Stimulated activated CD4-positive, alpha-beta T cell treated with anti-CD3 and anti-CD28 coated beads, Interleukin-2, amount 100 ng/mL, for 48 hours (primary cell): Measurements from ENCODE around the gene FNBP1.

Source experiments
- DNase-seq, 2 donors: peaks; one replicate each; pipeline ENCODE4 v3.0.0-alpha.2; 2020

FNBP1 gene

GRCh38 chr9:129888293-129889121, 154.5 kb downstream of the FNBP1 start:
- DNase-seq: peak; percentile 82 to 85

- DNase-seq: peak; percentile 40 to 52
Observed at GRCh38 chr9:129887334-129888292, 155.4 kb downstream of the FNBP1 start.

DNA sequence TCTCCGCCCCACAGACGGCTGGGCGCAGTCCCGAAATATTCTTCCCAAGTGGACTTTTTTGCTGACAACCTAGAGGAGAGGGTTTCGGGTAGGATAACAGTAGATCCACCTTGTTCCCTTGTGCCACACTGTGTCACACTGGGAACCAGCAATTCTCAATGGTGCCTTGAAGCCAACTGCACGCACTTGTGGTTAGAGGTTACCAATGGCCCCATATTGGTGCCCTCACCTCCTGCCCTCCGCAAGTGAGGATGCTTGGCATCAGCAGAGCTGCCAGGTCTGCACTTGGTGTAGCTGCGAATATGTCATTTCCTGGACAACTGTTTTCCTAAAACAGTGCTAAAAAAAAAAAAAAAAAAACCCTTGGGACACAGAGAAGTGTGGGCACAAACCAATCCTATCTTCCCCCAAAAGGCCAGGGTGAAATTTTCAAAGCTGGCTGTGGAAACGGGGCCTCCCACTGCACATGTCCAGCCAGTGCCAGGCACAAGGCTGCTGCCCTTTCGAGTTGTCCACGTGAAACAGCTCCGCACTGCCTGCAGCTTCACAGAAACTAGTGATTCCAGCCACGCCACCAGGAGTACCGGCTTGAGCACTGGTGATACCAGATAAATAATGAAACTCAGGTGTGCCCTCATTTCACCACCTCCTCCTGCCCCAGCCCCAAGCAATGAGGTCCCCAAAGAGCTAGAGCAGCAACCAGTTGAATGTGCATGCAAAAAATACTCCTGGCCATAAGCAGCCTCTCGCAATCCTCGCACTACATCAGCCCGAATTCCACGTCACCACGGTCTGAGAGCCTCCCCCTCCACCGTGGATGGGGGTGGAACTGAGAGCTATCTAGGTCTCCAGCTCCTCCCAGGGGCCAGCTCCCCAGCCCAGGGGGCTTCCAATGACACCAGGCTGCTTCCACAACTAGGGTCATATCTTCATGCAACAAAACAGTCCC, 156.5 kb downstream of the FNBP1 start:
- peak; percentile 45 to 51 for DNase-seq

DNA sequence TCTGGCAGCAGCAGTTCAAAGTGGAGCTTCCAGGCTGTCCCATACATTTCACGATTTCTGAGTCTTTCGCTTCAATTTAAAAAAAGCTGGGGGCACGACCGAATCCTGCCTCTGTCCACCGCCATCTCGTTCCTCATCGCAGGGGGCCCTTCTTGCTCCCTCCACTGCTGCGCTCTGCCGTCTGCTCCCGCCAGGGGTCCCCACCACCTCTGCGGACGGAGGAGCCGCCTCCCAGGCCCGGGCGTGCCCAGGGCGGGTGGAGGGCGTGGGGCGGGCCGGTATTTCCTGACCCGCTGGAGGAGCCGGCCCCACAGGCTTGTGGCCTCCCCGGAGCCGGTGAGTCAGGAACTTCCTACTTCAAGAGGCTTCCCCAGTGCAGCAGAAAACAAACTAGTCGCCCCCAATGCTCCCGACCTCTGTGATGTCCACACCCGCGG, 157.3 kb downstream of the FNBP1 start:
- DNase-seq: peak; percentile 89 to 92

DNA sequence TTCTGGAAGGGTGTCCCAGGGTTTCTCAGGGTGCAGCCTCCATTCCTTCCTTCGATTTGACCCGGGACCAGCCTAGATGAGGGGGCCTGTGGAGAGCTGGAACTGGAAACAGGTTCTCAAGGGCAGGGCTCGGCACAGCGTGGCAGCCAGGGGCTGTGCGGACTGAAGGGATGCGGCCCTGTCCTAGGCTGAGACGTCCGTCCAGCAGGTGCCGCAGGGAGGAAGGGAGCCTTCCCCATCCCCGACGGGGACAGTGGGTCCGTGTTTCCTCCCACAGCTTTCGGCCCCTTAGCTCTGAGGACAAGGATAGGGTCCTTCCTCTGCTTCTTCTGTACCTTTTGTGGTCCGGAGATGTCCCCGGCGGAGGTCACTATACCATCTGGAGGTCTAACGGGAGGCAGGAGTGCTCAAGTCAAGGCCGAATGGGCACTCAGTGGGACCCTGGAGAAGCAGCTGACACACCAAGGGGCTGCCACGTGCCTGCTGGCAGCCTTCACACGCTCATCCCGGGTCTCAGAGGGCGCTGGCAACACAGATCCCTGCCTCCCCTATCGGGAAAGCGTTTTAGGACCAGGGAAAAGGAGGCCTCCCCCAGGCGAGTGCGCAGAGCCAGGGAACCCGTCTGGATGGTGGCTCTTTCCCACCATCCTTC, 157.8 kb downstream of the FNBP1 start:
- DNase-seq: no peak

- peak; percentile 92 to 94 for DNase-seq
Observed at GRCh38 chr9:129884220-129885017, 158.6 kb downstream of the FNBP1 start.

DNA sequence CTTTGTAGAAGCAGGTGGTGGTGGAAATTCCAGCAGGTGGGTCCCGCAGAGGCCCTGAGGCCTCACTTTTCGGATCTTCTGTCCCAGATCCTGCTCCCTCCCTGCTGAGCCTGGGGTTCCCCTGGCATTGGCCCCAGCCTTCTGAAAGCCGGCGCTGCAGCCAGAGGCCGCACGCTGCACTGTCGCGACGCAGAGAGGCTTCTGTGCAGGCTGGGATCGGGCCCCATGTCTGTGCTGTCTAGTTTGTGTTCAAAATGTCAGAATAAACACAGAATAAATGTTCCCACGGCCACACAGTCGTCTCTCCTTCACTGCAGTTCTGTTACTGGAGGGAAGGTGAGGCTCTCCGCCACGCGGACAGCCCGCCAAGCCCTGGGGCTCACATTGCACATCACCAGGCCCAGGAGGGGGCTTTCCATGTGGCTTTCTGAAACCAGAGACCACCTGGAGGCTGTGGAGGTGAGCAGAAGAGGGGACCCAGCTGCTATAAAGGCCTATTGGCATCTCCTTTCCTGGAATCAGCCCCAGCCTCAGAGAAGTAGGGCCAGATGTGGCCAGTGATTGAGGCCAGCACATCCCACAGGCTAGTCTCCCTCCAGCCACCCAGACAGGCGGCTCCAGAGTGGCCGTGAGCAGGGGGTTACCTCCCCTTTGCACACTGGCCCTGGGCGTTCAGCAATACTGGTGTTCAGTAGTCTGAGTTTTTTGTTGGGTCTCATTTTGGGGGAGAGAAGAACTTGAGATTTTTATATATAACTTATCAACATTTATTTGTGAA, 161.3 kb downstream of the FNBP1 start:
- DNase-seq: no peak

- no peak for DNase-seq
Observed at GRCh38 chr9:129880654-129881546, 162.1 kb downstream of the FNBP1 start.

DNA sequence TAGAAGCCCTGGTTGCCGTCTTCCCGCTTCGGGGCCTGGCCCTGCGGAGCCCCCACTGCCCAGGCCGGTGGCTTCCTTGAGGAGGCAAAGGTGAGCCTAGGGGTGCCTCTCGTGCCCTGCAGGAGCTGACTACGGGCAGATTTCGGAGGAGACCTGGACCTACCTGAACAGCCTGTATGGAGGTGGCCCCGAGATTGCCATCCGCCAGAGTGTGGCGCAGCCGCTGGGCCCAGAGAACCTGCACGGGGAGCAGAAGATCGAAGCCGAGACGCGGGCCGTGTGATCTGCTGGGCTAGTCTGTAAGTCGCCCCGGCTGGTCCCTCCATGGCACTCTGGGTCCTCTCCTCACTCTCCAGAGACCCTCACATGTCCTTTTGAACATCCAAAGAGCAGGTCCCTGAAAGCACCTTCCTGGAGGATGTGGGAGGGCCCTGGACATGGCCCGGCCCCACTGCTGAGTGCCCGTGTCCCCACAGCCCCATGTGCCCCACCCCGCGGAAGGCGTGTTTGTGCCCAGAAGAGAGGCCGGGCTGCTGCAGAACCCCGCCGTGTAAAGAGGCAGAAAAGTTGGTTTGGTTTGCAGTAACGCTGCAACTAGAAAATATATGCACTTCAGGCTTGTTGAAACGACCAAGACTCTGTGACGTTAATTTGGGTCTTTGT, 162.9 kb downstream of the FNBP1 start:
- no peak for DNase-seq

DNA sequence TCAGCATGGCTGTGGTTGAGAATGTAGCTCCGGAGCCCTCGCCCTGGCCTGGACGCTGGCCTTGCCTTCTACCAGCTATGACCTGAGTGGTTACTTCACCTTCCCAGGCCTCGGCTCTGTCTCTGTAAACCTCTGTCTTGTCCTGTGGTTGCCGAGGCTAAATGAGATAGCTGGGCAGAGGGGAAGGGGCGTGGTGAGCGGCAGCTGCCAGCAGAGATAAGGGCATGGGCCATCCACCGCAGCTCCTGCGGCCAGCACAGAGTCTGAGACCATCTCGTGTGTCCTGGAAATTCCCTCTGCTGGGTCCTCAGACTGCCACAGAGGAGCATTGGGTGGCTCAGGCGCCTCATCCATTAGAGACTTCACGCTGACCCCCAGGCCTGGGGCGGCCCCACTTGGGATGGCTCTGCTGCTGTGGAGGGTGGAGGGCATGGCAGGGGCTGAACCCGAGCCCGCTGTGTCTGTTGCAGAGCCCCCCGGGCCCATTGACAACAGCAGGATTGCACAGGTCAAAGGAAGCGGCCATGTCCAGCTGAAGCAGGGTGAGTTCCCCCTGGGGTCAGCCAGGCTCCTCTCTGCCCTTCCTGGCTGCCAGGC, 163.8 kb downstream of the FNBP1 start:
- DNase-seq: no peak

DNA sequence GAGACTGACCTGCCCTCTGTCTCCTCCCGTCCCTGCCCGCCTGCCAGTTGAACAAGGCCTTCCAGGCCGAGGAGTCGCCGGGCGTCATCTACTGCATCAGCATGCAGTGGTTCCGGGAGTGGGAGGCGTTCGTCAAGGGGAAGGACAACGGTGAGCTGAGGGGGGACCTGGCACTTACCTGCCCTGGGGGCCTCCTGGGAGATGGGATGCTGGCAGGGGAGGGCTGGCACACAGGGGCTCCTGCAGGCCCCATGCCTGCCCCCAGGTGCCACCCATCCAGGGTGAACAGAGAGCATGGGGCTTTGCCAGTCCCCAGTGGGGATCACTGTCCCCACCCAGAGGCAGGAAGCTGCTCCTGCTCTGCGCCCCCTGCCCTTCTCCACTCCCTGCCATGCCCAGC, 164.7 kb downstream of the FNBP1 start:
- no peak for DNase-seq

DNA sequence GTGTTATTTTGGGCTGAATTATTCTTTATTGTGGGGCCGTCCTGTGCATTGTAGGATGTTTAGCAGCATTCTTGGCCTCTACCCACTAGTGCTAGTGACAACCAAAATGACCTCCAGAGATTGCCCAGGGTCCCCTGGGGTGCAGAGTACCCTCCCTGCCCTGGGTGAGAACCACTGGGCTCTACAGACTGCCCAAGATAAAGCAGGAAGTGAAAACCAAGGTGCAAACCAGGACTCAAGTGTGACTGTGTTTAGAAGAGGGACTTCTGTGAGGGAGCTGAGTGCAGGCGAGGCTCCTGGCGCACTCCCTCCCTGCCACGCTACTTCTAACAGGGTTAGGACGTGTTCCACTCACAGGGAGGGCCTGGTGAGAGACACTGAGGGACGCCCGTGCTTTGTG, 166.2 kb downstream of the FNBP1 start:
- no peak for DNase-seq

- DNase-seq: no peak
Observed at GRCh38 chr9:129875687-129876395, 167.1 kb downstream of the FNBP1 start.

- DNase-seq: no peak
Observed at GRCh38 chr9:129875181-129875611, 167.8 kb downstream of the FNBP1 start.

GRCh38 chr9:129874261-129875101, 168.5 kb downstream of the FNBP1 start:
- no peak for DNase-seq

- DNase-seq: no peak
Observed at GRCh38 chr9:129873563-129874190, 169.3 kb downstream of the FNBP1 start.
